ENCODE results near the gene C16orf74.

- TF ChIP-seq, protein P1, sequence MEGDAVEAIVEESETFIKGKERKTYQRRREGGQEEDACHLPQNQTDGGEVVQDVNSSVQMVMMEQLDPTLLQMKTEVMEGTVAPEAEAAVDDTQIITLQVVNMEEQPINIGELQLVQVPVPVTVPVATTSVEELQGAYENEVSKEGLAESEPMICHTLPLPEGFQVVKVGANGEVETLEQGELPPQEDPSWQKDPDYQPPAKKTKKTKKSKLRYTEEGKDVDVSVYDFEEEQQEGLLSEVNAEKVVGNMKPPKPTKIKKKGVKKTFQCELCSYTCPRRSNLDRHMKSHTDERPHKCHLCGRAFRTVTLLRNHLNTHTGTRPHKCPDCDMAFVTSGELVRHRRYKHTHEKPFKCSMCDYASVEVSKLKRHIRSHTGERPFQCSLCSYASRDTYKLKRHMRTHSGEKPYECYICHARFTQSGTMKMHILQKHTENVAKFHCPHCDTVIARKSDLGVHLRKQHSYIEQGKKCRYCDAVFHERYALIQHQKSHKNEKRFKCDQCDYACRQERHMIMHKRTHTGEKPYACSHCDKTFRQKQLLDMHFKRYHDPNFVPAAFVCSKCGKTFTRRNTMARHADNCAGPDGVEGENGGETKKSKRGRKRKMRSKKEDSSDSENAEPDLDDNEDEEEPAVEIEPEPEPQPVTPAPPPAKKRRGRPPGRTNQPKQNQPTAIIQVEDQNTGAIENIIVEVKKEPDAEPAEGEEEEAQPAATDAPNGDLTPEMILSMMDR (IDR thresholded peaks at IDR 0.05) = no peak
- TF ChIP-seq POLR2AphosphoS5 (IDR thresholded peaks at IDR 0.05) (no peak), EP300 (IDR thresholded peaks at IDR 0.05) (no peak)
Observed at GRCh38 chr16:85735946-85736345, 14.9 kb downstream of the C16orf74 start.
